GM23338 (cell line): ENCODE results near the gene LINGO4. TPM values are rescaled to one million over a fixed set of nuclear protein-coding genes. Genes with fewer than 3 reads are reported as not detected.

Experiments used
- ETS1 ChIP-seq: IDR thresholded peaks from 2 replicates; pipeline ENCODE4 v1.6.1; 2016; ENCODE audit warnings: antibody characterized with exemption
- EZH2 ChIP-seq: fragments of 200-600 bp; sonication (generic); IDR thresholded peaks from one replicate; pipeline ENCODE4 v1.8.0; 2017; ENCODE audit warnings: antibody characterized with exemption, mild to moderate bottlenecking, low read depth; ENCODE audit not compliant: unreplicated experiment
- EZH2phosphoT487 ChIP-seq: fragments of 200-600 bp; sonication (generic); IDR thresholded peaks from one replicate; pipeline ENCODE4 v1.8.1; 2018; ENCODE audit warnings: antibody characterized with exemption; ENCODE audit not compliant: unreplicated experiment
- JUNB ChIP-seq: IDR thresholded peaks from one replicate; pipeline ENCODE4 v1.6.1; 2016; ENCODE audit warnings: antibody characterized with exemption; ENCODE audit not compliant: unreplicated experiment
- NANOG ChIP-seq: IDR thresholded peaks from 2 replicates; pipeline ENCODE4 v1.6.1; 2016; ENCODE audit warnings: antibody characterized with exemption, borderline replicate concordance
- REST ChIP-seq: IDR thresholded peaks from one replicate; pipeline ENCODE4 v1.6.1; 2018; ENCODE audit warnings: antibody characterized with exemption; ENCODE audit not compliant: unreplicated experiment
- STAT1 ChIP-seq: IDR thresholded peaks from one replicate; pipeline ENCODE4 v1.6.1; 2016; ENCODE audit warnings: antibody characterized with exemption; ENCODE audit not compliant: unreplicated experiment
- ZNF114 ChIP-seq: fragments of 250-450 bp; sonication (Bioruptor Pico); IDR thresholded peaks from 2 replicates; pipeline ENCODE4 v1.5.0; 2020; ENCODE audit warnings: mild to moderate bottlenecking, moderate library complexity
- ZNF331 ChIP-seq: fragments of 250-450 bp; sonication (Bioruptor Pico); IDR thresholded peaks from 2 replicates; pipeline ENCODE4 v1.5.0; 2020; ENCODE audit warnings: low read depth, mild to moderate bottlenecking, moderate library complexity
- ZNF462 ChIP-seq: fragments of 250-450 bp; sonication (Bioruptor Pico); IDR thresholded peaks from 2 replicates; pipeline ENCODE4 v1.5.0; 2020; ENCODE audit warnings: mild to moderate bottlenecking, moderate library complexity
- polyA plus RNA-seq: library from polyadenylated mRNA; unstranded; fragments of >200 nt; fragmentation: Nextera tagmentation; extraction: Ambion mirVana; gene quantifications from 2 replicates; pipeline ENCODE4 v1.2.1, GENCODE V29; 2016
- small RNA-seq: library from RNA; depleted of rRNA; stranded (forward); fragments of <200 nt; gene quantifications from one replicate; pipeline ENCODE3, GENCODE V24; 2014; ENCODE audit warnings: low replicate concordance
- total RNA-seq: library from RNA; depleted of rRNA; stranded (reverse); fragments of >200 nt; shearing (Covaris generic); gene quantifications from 2 replicates; pipeline ENCODE4 v1.2.3, GENCODE V29; 2014; rRNA removed

The LINGO4 gene
- total and polyA plus RNA-seq, 2 experiments from 2014 or later, result not detected

- TF ChIP-seq ZNF462 (CRISPR knock-in tag) (no peak), EZH2 (no peak), REST (no peak), STAT1 (no peak), ZNF331 (no peak), JUNB (no peak), ETS1 (no peak), NANOG (no peak), EZH2phosphoT487 (no peak), ZNF114 (CRISPR knock-in tag) (no peak)
These were observed 48.9 kb downstream of the LINGO4 start (continued) for GRCh38 chr1:151756291-151756690.

Small RNA genes lying within 50 kb of the gene (small RNA-seq; reads per million reads assigned to genes)
- not detected for gene RF00019

Other genes starting within 250 kb of the LINGO4 start
- 58.6 and 59.7 TPM in 2 replicates for gene SNX27, start 193.4 kb downstream of the LINGO4 start, total RNA-seq
- 34.0 and 40.6 TPM in 2 replicates for gene SNX27, start 193.4 kb downstream of the LINGO4 start, polyA plus RNA-seq
- gene CELF3, start 88.6 kb downstream of the LINGO4 start, total RNA-seq, result 0.31 and 0.39 TPM in 2 replicates
- 0.16 and 0.58 TPM in 2 replicates for gene CELF3, start 88.6 kb downstream of the LINGO4 start, polyA plus RNA-seq
- not detected in 2 replicates for gene RIIAD1, start 83.9 kb downstream of the LINGO4 start, total RNA-seq
- gene RIIAD1, start 83.9 kb downstream of the LINGO4 start, polyA plus RNA-seq, result not detected in 2 replicates
- gene MRPL9, start 41.9 kb downstream of the LINGO4 start, total RNA-seq, result 88.5 and 89.0 TPM in 2 replicates
- gene MRPL9, start 41.9 kb downstream of the LINGO4 start, polyA plus RNA-seq, result 126 TPM in 2 replicates
- gene TDRKH, start 14.9 kb downstream of the LINGO4 start, total RNA-seq, result 19.6 and 25.6 TPM in 2 replicates
- 8.9 and 10.2 TPM in 2 replicates for gene TDRKH, start 14.9 kb downstream of the LINGO4 start, polyA plus RNA-seq
- gene RORC, start 26.4 kb upstream of the LINGO4 start, total RNA-seq, result 0.97 and 1.6 TPM in 2 replicates
- gene RORC, start 26.4 kb upstream of the LINGO4 start, polyA plus RNA-seq, result 0.26 and 0.29 TPM in 2 replicates
- 0.35 TPM in 1 of 2 replicates, not detected in the other for gene C2CD4D, start 34.4 kb upstream of the LINGO4 start, total RNA-seq
- gene C2CD4D, start 34.4 kb upstream of the LINGO4 start, polyA plus RNA-seq, result 0.82 and 0.92 TPM in 2 replicates
- gene THEM5, start 48.3 kb upstream of the LINGO4 start, total RNA-seq, result not detected in 2 replicates
- gene THEM5, start 48.3 kb upstream of the LINGO4 start, polyA plus RNA-seq, result 0.38 TPM in 1 of 2 replicates, not detected in the other
- gene THEM4, start 104.1 kb upstream of the LINGO4 start, total RNA-seq, result 10.3 and 13.4 TPM in 2 replicates
- 19.5 and 20.4 TPM in 2 replicates for gene THEM4, start 104.1 kb upstream of the LINGO4 start, polyA plus RNA-seq
- 25.6 and 35.9 TPM in 2 replicates for gene S100A10, start 188.4 kb upstream of the LINGO4 start, total RNA-seq
- 634 and 677 TPM in 2 replicates for gene S100A10, start 188.4 kb upstream of the LINGO4 start, polyA plus RNA-seq
- 73.1 and 78.6 TPM in 2 replicates for gene S100A11, start 231.6 kb upstream of the LINGO4 start, total RNA-seq
- gene S100A11, start 231.6 kb upstream of the LINGO4 start, polyA plus RNA-seq, result 596 and 668 TPM in 2 replicates